Muscle of leg (tissue), 11 donors: ENCODE results near the gene SYNPR. TPM values are rescaled to one million over a fixed set of nuclear protein-coding genes. Genes with fewer than 3 reads are reported as not detected.

Experiments used
- DNase-seq: peaks from one replicate; pipeline ENCODE4 v3.0.0; 2013
- H3K27ac ChIP-seq: one replicate; pipeline ENCODE4 v1.5.1; 2013; ENCODE audit warnings: mild to moderate bottlenecking, low read length, control low read depth
- H3K27me3 ChIP-seq: one replicate; pipeline ENCODE4 v1.6.1; 2013; ENCODE audit warnings: low read length; ENCODE audit not compliant: control insufficient read depth, insufficient read depth
- H3K36me3 ChIP-seq: one replicate; pipeline ENCODE4 v1.6.1; 2013; ENCODE audit warnings: low read length; ENCODE audit not compliant: control insufficient read depth, insufficient read depth
- H3K4me1 ChIP-seq: one replicate; pipeline ENCODE4 v1.6.1; 2013; ENCODE audit warnings: low read length; ENCODE audit not compliant: control insufficient read depth, insufficient read depth
- H3K4me3 ChIP-seq: one replicate; pipeline ENCODE4 v1.5.1; 2013; ENCODE audit warnings: low read length, control low read depth
- H3K9me3 ChIP-seq: replicated peaks from 2 replicates; pipeline ENCODE4 v1.6.1; 2013; ENCODE audit warnings: low read depth, low read length; ENCODE audit not compliant: control insufficient read depth
- WGBS: methylation state at CpG from one replicate; pipeline ENCODE4 v1.1.5; 2013; ENCODE audit warnings: missing lambda C conversion rate; ENCODE audit not compliant: insufficient coverage; 5-methylcytosine and 5-hydroxymethylcytosine counted together
- polyA plus RNA-seq, 8 donors: library from polyadenylated mRNA; unstranded; fragments of 120-200 nt; gene quantifications; one replicate each; pipeline versions ENCODE4 v1.2.1 to v1.2.3, GENCODE V29; 2013; ENCODE audit warnings: inconsistent platforms in 1 of 8, low replicate concordance in 1 of 8; ENCODE audit not compliant: insufficient read length in 8 of 8, insufficient read depth in 1 of 8
- total RNA-seq: library from RNA; stranded (reverse); fragments of 120-200 nt; gene quantifications from one replicate; pipeline ENCODE4 v1.2.4, GENCODE V29; 2013

Gene SYNPR
- total and polyA plus RNA-seq, 9 donors, result 0.04 TPM; not detected in 8

- DNase-seq, result peak; percentile 95
- no peak overlapping the region for H3K4me3 ChIP-seq
- no peaks in the 10 kb centered on the region for H3K4me1 ChIP-seq
- H3K9me3 ChIP-seq, result no peaks in the 10 kb centered on the region
- no peaks in the 10 kb centered on the region for H3K36me3 ChIP-seq
- 0% methylated on average over 2 of the region's 9 CpGs for WGBS
- no peak overlapping the region for H3K27ac ChIP-seq
- H3K27me3 ChIP-seq, result no peaks in the 10 kb centered on the region
Measured at GRCh38 chr3:63343674-63344073, 65.6 kb downstream of the SYNPR start.

GRCh38 chr3:63344661-63345060 lies 66.6 kb downstream of the SYNPR start:
- Histone ChIP-seq H3K4me1 (no peaks in the 10 kb centered on the region), H3K27me3 (no peaks in the 10 kb centered on the region), H3K9me3 (no peaks in the 10 kb centered on the region), H3K4me3 (no peak overlapping the region), H3K27ac (no peak overlapping the region), H3K36me3 (no peaks in the 10 kb centered on the region)
- WGBS, result 20% methylated on average over 1 of the region's 3 CpGs
- DNase-seq, result no peak

GRCh38 chr3:63349583-63350573 lies 71.8 kb downstream of the SYNPR start:
- Histone ChIP-seq H3K9me3 (no peaks in the 10 kb centered on the region), H3K27ac (no peak overlapping the region), H3K27me3 (peaks cover 4% of the 10 kb centered on the region), H3K4me1 (no peaks in the 10 kb centered on the region), H3K4me3 (no peak overlapping the region), H3K36me3 (no peaks in the 10 kb centered on the region)
- DNase-seq, result peak; percentile 69
- 81% methylated on average over 2 of the region's 8 CpGs for whole genome bisulfite sequencing

- H3K36me3 ChIP-seq, result no peaks in the 10 kb centered on the region
- no peaks in the 10 kb centered on the region for H3K9me3 ChIP-seq
- peak; percentile 69 for DNase-seq
- H3K27ac ChIP-seq, result no peak overlapping the region
- no peak overlapping the region for H3K4me3 ChIP-seq
- WGBS, result 55% methylated on average over 3 of the region's 9 CpGs
- peaks cover 4% of the 10 kb centered on the region for H3K27me3 ChIP-seq
- H3K4me1 ChIP-seq, result no peaks in the 10 kb centered on the region
Measured at GRCh38 chr3:63351159-63352007, 73.3 kb downstream of the SYNPR start.

- no peak for DNase-seq
- Histone ChIP-seq H3K4me3 (no peak overlapping the region), H3K27ac (no peak overlapping the region), H3K27me3 (peaks cover 4% of the 10 kb centered on the region), H3K9me3 (no peaks in the 10 kb centered on the region), H3K36me3 (no peaks in the 10 kb centered on the region), H3K4me1 (no peaks in the 10 kb centered on the region)
- WGBS, result 64% methylated on average over 2 of the region's 2 CpGs
Measured at GRCh38 chr3:63352008-63352279, 73.8 kb downstream of the SYNPR start.

- Histone ChIP-seq H3K4me3 (no peak overlapping the region), H3K36me3 (no peaks in the 10 kb centered on the region), H3K4me1 (no peaks in the 10 kb centered on the region), H3K27ac (no peak overlapping the region), H3K9me3 (no peaks in the 10 kb centered on the region), H3K27me3 (peaks cover 4% of the 10 kb centered on the region)
- DNase-seq, result no peak
- WGBS, result 83% methylated on average over 4 of the region's 5 CpGs
Measured at GRCh38 chr3:63353383-63353782, 75.3 kb downstream of the SYNPR start.

GRCh38 chr3:63354160-63354559 lies 76.1 kb downstream of the SYNPR start:
- peaks cover 4% of the 10 kb centered on the region for H3K27me3 ChIP-seq
- H3K4me1 ChIP-seq, result no peaks in the 10 kb centered on the region
- no CpG with 5 or more reads among the region's 1 CpG for WGBS
- no peaks in the 10 kb centered on the region for H3K9me3 ChIP-seq
- H3K36me3 ChIP-seq, result no peaks in the 10 kb centered on the region
- DNase-seq, result no peak
- H3K4me3 ChIP-seq, result no peak overlapping the region
- no peak overlapping the region for H3K27ac ChIP-seq

- peaks cover 4% of the 10 kb centered on the region for H3K27me3 ChIP-seq
- no CpG with 5 or more reads among the region's 2 CpGs for WGBS
- DNase-seq, result peak; percentile 18
- H3K4me1 ChIP-seq, result no peaks in the 10 kb centered on the region
- no peak overlapping the region for H3K4me3 ChIP-seq
- H3K36me3 ChIP-seq, result no peaks in the 10 kb centered on the region
- no peaks in the 10 kb centered on the region for H3K9me3 ChIP-seq
- no peak overlapping the region for H3K27ac ChIP-seq
Measured at GRCh38 chr3:63355809-63356208, 77.7 kb downstream of the SYNPR start.

GRCh38 chr3:63364495-63364894 lies 86.4 kb downstream of the SYNPR start:
- H3K36me3 ChIP-seq, result no peaks in the 10 kb centered on the region
- no peak overlapping the region for H3K27ac ChIP-seq
- no CpG with 5 or more reads among the region's 1 CpG for WGBS
- H3K9me3 ChIP-seq, result no peaks in the 10 kb centered on the region
- H3K4me3 ChIP-seq, result no peak overlapping the region
- DNase-seq, result peak; percentile 22
- H3K4me1 ChIP-seq, result no peaks in the 10 kb centered on the region
- no peaks in the 10 kb centered on the region for H3K27me3 ChIP-seq

GRCh38 chr3:63364910-63365309 lies 86.8 kb downstream of the SYNPR start:
- Histone ChIP-seq H3K9me3 (no peaks in the 10 kb centered on the region), H3K36me3 (no peaks in the 10 kb centered on the region), H3K4me3 (no peak overlapping the region), H3K4me1 (no peaks in the 10 kb centered on the region), H3K27me3 (no peaks in the 10 kb centered on the region), H3K27ac (no peak overlapping the region)
- no peak for DNase-seq
- WGBS, result 60% methylated on average over 1 of the region's 2 CpGs
